ENCODE data around the gene MRPL34.
"Not testable (repeated sequence)": the region's sequence is repeated elsewhere in the genome, so short reads cannot be mapped to it uniquely, and the experiment has no call there.

The MRPL34 gene

DNA sequence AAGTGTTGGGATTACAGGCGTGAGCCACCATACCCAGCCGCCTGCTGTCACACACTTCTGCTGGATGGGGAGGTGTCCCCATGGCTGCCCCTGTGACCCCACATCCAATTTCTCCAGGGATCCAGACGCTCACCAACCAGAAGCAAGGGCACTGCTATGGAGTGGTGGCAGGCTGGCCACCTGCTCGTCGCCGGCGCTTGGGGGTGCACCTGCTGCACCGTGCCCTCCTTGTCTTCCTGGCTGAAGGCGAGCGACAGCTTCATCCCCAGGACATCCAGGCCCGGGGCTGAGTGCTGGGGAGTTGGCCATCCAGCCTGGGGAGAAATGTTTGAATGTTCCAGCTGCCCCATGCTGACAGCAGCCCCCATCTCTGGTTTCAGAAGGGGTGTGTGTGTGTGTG is 19.4 kb upstream of the MRPL34 start:
- no peak for DNase-seq

DNA sequence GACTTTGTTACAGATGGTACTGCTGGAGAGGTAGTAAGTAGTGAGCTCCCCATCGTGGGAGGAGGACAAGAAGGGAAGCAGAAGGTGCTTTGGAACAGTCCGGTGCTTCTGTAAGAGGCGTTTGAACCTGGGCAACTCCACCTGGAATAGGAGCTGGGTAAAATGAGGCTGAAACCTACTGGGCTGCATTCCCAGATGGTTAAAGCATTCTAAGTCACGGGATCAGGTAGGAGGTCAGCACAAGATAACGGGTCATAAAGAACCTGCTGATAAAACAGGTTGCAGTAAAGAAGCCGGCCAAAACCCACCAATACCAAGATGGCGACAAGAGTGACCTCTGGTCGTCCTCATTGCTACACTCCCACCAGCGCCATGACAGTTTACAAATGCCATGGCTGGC is 18.9 kb upstream of the MRPL34 start:
- DNase-seq: no peak

DNA sequence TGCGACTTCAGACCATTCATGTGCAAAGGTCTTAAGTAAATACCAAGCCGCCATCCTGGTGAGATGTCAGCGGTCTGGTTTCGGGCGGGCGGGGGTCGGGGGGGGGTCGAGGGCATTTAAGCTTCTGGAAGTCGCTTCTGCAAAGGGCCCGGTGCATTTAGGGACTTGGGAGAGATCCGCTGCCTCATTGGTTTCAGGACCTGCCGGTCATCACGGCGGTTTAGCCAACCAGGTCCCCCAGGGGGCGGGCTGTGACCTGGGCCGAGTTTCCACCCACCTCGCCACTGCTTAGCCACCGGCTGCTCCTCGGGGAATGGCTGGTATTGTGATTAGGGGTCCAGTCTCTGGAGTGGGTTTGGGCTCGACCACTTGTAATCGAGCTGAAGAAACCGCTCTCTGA is 16.2 kb upstream of the MRPL34 start:
- DNase-seq: no peak

DNA sequence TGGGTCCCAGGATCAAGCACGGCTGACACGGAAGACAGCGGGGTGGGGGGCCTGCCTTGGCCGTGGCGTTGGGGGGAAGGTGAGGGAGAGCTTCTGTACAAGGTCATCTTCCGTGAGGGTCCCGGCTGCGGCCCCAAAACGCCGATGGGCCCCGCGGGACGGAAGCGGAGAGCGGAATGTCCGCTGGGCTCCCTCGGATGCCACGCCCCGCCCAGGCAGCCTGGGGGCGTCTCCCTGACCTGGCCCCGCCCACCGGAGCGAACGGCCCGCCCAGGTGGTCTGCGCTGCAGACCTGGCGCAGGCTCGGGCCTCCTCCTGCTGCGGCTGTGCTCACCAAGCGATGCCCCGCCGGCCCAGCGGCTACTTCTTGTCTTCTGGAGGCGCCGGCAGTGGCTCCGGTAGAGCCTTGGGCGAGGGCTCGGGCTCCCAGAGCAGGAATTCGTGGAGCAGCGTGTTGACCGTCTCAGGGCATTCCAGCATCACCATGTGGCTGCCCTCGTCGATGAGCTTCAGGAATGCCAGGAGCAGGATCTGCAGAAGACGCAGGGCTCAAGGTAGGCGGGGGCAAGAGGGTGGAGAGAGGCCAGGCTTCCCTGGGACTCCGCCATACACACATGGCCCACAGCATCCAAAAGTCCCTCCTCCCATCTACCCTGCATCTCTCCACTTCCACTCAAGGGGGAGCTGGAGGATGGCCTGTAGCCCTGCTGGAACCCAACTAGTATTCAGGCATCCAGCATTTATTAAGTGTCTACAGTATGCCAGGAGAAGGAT is 13.2 kb upstream of the MRPL34 start:
- DNase-seq: peak; percentile 77

DNA sequence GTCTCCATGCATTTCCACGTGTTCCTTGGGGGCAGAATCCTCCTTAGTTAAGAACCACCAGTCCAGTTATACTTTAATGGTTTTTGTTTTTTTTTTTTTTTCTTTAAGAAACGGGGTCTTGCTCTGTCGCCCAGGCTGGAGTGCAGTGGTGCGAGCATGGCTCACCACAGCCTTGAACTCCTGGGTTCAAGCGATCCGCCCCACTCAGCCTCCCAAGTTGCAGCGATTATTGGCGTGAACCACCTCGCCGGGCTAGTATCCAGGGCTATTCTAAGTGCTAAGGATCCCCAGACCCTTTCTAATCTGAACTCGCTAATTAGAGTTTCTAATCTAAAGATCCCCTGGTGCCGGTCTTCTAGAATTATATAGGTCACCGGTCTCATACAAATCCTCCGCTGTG is 12.1 kb upstream of the MRPL34 start:
- DNase-seq: no peak

DNA sequence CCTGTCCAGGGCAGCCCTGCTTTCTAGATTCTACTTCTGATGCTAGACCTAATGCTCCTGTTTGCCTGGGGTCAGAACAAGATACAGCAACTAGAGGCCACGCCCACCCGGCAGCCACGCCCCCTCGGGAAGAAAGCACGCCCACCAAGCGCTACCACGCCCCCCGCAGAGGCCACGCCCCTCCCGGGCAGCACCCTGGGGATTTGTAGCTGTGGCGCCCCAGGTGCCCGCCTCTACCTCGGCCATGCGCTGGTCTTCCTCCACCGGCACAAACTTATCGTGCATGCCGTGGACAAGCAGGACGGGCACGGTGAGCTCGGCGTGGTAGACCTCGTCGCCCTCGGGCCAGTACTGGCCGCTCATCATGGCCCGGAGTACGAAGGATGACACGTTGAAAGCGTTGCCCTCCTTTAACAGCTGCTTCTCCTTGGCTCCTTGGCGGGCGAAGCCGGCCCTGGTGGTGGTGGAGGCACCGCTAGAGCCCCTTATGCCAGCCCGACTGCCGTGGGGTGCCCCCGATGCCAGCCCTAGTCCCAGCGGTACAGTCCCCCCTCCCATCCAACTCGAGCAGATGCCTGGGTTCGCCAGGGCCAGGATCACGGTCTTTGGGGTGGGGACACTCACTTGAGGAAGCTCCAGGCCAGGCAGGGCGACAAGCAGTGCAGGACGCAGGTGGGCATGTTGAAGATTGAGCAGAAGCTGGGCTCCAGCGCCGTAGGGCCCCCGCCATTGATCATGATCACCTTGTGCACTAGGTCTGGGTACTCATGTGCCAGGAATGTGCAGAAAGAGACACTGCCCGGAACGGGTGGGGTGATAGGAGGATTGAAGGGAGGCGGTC is 11.4 kb upstream of the MRPL34 start:
- peak; percentile 48 for DNase-seq

DNA sequence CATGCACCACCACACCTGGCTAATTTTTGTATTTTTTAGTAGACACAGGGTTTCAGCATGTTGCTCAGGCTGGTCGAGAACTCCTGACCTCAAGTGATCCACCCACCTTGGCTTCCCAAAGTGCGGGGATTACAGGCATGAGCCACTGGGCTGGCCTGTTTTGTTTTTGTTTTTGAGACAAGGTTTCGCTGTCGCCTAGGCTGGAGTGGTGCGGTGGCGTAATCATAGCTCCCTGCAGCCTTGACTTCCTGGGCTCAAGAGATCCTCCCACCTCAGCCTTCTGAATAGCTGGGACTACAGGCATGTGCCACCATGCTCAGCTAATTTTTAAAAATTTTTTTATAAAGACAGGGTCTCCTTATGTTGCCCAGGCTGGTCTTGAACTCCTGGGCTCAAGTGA is 10.1 kb upstream of the MRPL34 start:
- DNase-seq: not testable (repeated sequence)

DNA sequence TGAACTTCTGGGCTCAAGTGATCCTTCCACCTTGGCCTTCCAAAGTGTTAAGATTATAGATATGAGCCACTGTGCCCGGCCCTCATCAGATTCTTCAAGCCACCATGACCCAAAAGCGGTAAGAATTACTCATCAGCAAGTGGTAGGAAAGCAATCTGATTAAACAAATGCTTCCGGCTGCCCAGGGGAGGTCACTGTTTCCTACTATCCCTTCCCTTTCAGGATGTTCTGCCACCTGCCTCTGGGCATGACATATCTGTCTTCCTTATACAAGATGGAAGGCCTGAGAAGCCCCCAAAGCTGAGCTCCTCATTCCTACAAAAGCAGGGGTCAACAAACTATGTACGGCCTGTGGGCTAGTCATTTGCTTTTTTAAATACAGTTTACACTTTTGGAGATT is 9.4 kb upstream of the MRPL34 start:
- no peak for DNase-seq

DNA sequence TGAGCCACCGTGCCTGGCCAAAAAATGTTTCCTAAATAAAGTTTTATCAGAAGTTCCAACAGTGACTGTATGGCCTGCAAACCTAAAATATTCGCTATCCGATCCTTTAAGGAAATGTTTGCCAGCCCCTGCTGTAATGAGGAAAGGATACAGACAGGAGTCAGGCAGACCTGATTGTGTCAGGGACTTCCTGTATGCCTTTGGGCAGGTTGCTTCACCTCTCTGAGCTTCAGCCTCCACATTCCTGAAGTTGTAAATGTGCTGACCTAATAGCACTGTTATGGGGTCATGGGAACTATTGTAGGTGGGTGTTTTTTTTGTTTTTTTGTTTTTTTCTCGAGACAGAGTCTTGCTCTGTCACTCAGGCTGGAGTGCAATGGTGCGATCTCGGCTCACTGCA is 8.7 kb upstream of the MRPL34 start:
- no peak for DNase-seq

DNA sequence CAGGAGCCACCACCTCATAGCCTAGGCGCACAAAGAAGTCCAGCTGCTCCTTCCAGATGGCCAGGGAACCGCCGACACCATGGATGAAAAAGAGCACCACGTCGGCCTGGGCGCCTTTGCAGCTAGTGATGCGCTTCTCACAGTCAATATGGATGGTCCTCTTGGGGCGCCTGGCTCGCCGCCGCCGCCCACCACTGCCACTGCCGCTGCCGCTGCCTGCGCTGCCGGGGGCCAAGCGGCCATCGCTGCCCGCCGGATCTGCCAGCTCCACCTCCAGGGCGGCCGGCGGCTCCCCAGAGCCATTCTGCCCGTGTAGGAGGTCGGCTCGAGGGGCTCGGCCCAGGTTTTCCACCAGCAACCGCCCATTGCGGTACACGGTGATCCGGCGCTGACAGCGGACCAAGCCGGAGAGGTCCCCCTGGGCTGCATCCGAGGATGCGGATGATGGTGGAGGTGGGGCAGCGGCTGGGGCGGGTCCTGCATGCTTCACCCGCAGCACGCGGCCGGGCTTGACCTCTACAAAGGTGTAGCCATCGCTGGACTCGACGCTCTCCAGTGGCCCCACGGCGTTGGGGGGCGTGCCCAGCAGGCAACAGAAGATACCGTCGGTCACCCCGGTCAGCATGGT is 4.6 kb upstream of the MRPL34 start:
- DNase-seq: no peak

DNA sequence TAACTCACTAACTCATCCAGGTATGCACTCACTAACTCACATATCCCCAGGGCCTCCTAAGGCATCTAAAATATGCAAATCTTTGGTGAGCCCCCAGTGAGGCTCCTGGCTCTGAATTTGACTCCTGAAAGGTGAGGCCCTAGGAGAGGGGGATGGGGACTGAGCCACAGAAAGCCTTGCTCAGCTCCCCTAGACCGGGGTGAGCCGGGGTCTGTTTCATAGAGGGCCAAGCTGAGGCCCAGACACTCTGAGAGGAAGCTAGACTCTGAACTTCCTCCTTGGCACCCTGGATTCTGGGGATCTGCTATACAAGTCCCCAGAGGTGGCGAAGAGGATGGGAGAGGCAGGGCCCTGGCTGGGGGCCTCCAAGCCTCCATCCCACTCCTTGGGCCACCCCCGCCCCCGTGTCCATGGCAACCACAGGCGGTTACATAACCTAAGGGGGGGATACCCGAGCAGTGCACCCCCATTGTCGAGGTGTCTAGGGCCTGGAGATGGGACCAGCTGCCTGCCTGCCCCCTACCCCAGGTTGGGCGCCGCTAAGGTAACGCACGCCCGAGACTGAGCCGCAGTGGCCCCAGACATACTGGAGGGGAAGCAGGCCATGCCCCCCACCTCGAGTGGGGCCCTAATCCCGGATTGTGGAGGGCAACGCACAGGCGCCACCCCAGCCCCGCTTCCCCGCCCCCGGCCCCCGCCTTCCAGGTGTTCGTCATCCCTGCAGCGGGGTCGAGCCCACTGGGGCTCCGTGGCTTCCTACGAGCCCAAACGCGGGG is 3.1 kb upstream of the MRPL34 start:
- no peak for DNase-seq

DNA sequence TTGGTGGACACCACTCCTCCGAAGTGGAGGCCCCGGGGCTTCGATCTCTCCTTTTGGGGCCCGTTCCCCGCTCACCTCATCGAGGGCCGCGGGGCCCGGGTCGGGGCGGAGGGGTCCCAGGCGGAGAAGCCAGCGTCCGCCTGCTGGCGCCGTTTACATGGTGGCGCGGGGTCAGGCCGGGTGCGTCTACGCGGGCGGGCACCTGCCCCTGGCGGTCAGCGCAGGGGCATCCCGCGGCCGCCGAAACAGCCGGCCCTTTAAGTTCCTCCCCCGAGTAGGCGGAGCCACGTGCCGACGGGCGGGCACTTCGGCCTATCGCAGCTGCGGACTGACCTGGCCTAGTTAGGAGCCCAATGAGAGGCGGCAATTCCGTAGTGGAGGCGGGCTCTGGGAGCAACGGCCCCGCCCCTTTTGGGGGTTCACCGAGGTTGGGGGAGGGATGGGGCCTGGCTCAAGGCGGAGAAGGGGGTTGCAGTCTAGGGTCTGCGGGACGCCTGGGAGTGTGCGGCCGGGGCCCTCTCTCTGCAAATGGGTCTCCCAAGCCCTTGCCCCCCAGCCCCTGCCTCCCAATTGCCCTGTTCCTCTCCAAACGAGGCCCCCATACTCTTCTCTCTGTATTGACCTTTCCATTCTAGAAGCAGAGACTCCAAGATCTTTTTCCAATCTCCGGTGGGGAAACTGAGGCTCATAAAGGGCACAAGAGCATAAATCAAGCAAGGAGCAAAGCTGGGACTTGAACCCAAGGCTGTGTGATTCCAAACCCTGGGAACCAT is 2.3 kb upstream of the MRPL34 start, which contains the start of gene ABHD8:
Gene ABHD8 (minus strand): TSS at position 259 of the 773 bp plus-strand sequence. CDS start 1,809 bp downstream, outside the sequence.
- peak; percentile 87 for DNase-seq

DNA sequence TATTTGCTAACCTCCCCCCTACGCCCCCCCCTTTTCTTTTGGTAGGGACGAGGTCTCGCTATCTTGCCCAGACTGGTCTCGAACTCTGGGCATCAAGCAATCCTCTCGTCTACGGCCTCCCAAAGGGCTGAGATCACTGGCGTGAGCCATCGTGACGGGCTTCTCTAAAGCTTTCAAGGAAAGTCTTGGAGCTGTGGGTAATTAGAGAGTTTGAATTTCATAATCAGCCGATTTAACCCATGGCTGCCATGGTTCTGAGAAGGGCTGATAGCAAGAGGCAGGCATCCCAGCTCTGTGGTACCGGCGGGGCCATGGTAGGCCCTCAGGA is 1.8 kb upstream of the MRPL34 start:
- DNase-seq: no peak

DNA sequence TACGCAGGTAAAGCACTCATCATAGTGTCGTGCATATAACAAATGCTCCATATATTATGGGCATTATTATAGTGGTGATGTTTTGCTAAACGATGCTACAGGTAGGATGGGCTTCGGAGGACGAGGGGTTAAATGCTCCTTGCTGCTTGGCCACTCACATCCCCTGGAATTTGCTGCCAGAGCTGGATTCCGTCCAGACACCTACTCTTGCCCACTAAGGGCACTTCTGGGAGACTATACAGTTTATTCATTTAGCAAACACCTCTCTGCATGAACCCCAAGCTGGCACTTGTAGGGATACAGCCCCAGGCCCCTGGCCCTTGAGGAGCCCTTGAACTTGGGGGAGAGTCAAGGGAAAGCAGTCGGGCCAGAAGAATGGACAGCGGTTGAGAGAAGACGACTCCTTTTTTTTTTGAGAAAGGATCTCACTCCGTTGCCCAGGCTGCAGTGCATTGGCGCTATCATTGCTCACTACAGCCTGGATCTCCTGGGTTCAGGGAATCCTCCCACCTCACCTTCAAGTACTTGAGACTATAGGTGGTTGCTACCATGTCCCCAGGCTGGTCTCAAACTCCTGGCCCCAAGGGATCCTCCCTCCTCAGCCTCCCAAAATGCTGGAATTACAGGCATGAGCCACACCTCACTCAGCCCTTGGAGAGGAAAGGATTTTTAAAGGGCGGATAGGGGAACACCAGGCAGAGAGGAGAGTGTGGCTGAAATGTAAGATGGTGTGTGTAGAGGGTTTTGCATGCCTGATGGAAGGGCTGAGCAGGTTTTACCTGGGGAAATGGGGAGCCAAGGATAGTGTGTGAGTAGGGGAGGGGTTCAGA is 1.1 kb upstream of the MRPL34 start:
- no peak for DNase-seq

DNA sequence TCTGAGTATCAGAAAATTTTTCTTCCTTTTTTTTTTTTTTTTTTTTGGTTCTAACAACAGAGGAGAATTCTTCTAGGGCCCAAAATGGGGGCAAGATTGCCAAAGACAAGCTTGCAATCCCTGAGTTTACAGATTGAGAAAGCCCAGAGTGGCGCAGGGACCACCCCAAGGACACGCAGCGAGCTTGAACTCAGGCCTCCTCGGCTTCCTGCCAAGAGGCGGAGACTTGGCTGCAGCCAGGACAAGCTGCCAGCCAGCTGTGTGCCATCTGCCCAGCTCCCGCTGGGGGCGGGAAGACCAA is 506 bp upstream of the MRPL34 start:
- no peak for DNase-seq

DNA sequence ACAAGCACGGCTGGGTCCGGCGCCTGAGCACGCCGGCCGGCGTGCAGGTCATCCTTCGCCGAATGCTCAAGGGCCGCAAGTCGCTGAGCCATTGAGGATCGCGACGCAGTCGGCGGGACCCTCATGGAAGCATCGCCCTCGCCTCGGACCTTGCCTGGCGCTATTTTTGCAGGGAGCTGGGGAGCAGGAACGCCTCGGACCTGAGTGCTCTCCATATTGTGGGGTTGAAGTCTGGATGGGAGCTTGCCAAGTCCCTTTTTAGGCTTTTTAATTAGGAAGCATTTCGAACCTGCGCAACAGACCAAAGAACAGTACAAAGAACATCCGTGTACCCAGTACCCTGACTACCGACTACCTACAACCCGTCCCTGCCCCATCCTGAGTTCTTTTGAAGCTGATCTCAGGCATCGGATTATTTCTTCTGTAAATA is 628 bp downstream of the MRPL34 start:
- DNase-seq: no peak

DNA sequence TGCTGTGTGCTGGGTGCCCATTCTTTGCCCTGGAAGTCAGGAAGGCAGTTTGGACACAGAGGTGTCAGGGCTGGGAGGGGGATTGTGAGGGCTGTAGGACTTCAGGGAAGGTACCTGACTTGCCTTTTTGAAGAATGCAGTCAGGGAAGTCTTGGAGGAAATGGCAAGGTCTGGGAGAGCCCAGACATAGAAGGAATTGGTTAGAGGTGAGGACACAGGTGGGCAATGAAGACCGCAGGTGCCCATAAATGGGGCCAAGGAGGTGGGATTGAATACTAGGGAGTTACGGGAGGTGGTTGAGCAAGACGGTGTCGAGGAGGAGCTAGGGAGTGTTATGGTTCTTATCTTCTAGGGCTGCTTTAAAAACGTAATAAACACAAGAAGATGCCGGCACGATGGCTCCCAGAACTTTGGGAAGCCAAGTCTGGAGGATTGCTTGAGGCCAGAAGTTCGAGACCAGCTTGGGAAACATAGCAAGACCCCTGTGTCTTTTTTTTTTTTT is 2.3 kb downstream of the MRPL34 start:
- no peak for DNase-seq

DNA sequence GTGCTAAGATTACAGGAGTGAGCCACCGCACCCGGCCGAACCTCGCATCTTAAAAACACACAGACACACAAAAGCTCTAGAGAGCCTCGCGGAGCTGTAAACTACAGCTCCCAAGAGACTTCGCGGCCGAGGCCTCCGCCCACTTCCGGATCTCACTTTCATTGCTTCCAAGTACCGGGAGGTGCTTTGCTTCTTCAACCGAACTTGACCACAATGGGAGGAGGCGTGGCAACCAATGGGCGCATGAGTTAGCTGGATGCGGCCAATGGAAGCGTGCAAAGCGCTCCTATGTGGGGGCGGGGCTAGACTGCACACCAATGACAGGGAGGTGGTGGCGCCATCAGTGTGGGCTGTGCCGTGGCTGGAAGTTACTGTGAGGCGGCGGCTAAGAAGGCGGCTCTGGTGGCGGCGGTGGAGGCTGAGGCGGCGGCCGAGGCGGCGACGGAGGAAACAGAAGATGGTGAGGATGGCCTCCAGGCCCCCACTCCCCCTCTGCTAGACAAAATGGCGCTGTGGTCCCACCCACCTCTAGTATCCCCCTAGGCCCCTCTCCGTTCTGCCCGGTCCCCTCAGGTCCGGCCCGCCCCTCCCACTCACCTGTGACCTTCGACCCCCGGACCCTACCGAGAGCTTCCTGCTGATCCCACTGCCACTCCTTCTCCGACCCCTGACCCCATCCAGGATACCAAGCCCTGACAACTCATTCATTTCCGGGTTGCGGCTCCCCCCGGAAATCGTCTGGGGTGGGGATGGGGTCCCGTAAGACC is 3.7 kb downstream of the MRPL34 start, which contains the start of gene DDA1:
Gene DDA1 (plus strand): TSS at position 366 of the 767 bp plus-strand sequence. CDS start 92 bp downstream, at position 458.
- DNase-seq: peak; percentile 97

DNA sequence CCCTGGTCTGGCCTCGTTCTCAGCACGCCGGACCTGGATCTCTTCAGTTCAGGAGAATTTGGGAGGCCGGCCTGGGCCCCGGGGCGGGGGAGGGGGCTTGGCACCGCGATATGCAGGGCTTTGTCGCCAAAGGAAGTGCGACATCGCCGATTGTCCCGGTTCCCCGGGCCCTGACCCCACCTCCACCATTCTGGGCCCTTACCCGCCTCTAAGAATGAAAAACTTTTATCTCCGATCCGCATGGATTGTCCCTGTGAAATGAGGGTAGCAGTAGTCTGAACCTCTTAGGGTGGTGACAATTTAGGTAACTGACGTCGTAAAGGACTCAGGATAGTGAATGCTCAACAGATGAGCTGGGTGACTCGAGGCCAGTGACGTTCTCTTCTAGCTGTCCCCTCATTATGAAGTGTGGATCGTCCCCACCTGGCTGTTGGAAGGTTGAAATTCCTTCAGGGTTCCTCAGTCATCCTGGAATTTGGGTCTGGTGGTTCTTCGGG is 4.3 kb downstream of the MRPL34 start:
- DNase-seq: no peak

Data from T-helper 9 cell (primary cell).